T-helper 2 cell treated with Interferon-gamma antibody and Interleukin-4, amounts not matched to agents 100 ng/mL and 5 ng/mL, for 36 hours (primary cell): Measurements from ENCODE around the gene AGAP3. TPM values are rescaled to one million over a fixed set of nuclear protein-coding genes. Genes with fewer than 3 reads are reported as not detected.

ENCODE experiments used
- intact Hi-C: fragments of 100-400 bp; cut with micrococcal nuclease; formaldehyde crosslinking; loops from one replicate; pipeline ENCODE4 v1.15.1; 2023
- total RNA-seq: library from RNA; stranded (reverse); gene quantifications from 2 replicates; pipeline ENCODE4 v1.2.3, GENCODE V29; 2022

Gene AGAP3
- total RNA-seq, 1 donor from 2014 or later, result 29.3 TPM

- intact Hi-C loops, result loop anchor here (1.0 to 5.0 kb wide), 7 partner anchors 22 to 175 kb away; partner anchors contain the start of genes ABCB8, ABCF2, CHPF2 and FASTK
Measured at GRCh38 chr7:151057989-151058780, 28.1 kb upstream of the AGAP3 start.

DNA sequence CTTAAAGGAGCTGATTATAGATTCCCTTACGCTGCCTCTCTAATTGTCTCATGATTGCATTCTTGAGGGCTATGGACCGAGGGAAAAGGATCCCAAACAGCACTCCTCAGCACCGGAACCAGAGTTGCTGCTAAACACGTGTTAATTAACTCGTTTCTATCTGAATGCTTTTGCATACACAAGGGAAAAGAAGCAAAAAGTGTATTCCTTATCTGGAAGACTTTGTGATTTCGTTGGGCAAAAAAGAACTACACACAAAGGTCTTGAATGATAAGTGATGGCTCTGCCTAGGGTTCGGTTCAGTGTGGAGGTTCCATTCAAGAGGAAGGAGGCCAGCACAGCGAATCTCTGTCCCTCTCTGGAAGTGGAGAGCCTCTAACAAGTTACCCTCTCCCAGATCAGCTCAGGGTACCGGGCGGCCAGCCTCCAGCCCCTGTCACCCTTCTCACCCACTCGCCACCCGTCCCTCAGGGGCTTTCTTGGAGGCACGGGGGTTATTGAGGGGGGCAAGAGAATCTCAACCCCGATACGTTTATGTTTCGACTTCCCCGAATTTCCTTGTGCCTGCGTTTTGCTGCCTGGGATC is 27.4 kb upstream of the AGAP3 start:
- intact Hi-C loops, result loop anchor here (1.0 to 5.0 kb wide), 6 partner anchors 21 to 174 kb away; partner anchors contain the start of genes ABCB8, CHPF2 and FASTK

DNA sequence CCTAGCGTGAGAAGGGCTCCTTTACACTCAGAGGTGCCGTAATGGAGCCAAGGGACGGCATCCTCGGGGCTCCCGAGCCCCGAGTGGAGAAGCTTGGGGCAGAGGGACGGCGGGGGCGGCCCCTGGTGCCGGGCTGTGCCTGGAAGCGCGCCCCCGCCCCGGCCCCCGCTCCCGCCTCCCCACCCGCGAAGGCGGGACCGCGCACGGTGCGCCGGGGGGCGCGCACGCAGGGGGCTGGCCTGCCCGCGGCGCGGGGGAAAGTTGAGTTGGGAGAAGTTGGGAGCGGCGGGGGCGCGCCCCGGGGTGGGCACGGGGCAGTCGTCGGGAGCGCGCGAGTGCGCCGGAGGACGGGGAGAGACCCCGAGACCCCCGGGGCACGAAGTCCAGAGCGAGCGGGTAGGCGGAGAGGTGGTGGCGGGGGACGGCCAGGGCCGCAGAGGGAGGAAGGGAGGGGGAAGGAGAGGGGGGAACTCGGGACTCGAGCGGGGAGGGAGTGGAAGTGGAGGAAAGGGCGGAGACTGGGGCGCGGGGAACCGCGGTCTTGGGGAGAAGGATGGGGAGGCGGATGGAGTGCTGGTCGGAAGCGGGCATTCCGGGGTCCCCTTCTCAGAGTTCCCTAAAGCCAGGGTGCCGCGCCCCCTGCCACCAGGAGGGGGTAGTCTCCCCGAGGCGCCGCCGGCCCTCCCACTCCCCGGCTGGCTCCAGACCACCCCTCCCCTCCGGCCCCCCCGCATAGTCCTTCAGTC is 26.7 kb upstream of the AGAP3 start, which contains the start of gene SLC4A2:
Gene SLC4A2 (plus strand): TSS at position 223 of the 746 bp plus-strand sequence. CDS start 2,399 bp downstream, outside the sequence.
- intact Hi-C loops, result loop anchor here (2.0 to 5.0 kb wide), 3 partner anchors 47 to 173 kb away; partner anchors contain the start of gene CHPF2

DNA sequence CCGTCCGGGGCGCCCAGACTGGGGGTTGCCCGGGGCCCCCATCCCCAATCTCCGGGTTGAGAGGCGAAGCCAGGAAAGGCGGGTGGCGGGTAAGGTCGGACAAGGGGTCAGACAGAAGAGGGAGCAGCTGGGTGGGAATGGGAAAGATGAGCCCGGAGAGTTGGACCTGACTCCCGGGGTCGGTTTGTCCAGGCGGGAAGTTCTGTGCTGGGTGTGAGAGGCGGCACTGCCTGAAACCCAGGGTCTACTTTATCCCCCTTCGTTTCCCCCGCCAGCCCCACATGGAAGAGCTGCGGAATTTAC is 26.2 kb upstream of the AGAP3 start:
- intact Hi-C loops, result no loop called here

DNA sequence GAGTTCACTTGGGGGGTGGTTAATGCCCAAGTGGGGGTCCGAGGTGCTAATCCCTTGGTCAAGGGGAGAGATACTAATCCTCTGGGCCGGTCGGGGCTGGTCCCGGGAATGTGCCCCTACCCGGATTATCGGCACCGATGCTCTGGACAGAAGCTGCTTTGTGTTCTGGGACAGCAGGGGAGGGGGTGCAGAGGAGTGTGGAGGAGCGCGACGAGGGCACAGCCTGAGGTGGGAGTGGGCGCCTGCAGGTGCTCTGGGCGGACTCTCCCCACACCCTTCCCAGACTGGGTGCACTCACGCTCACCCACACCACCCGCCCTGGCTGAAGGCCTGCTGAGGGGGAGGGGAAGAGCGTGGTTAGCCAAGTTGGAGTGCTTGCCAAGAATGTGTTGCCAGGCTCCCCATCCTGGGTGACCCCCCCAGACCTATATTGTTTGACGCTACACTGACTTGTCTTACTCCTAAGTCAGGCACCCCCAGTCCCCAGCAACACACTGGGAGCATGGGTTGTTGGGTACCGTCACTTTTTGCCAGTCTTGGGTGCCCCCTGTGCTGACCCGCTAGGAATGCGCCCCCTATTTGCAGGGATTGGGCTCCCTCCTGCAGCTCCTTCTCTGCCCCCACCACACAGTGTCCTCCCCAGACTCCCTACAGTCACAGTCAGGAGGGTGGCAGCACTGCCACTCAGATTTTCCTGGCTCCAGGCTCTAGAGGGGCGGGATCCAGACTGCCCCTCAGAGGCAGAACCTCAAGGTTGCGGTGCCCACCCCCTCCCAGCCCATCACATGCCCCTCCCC is 25.7 kb upstream of the AGAP3 start:
- intact Hi-C loops, result no loop called here

- intact Hi-C loops, result no loop called here
Measured at GRCh38 chr7:151061213-151062110, 24.8 kb upstream of the AGAP3 start.

DNA sequence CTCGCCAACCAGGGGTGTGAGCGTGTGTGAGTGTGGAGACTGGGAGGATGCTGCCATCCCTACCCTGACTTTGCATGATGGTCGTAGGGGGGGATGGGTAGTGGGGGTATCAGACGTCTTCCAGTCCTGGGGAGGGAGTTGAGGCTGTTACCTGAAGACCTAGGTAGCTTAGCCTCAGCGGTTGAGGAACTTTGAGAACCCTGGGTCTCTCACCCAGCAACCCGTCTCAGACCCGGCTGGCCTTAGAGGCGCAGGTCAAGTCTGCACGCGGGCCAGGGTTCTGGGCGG is 24.2 kb upstream of the AGAP3 start:
- intact Hi-C loops, result no loop called here

GRCh38 chr7:151062399-151063211 is 23.7 kb upstream of the AGAP3 start:
- intact Hi-C loops, result no loop called here

DNA sequence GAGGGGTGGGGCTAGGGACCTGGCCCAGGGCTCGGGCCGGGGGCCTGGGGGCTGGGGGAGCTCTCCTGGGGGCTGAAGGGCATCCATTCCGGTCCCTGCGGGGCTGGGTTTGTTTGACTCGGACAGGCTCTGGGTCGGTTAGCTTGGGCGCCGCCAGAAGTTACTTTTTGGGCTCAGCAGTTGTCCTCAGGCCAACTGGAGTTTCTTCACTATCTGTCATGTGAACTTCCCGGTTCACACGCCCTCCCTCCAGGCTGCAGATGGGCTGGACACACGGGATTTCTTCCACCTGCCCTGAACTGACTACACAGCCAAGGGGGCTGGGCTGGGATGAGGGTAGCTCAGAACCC is 23.1 kb upstream of the AGAP3 start:
- intact Hi-C loops, result no loop called here

GRCh38 chr7:151064454-151064853 is 21.8 kb upstream of the AGAP3 start:
- intact Hi-C loops, result no loop called here

DNA sequence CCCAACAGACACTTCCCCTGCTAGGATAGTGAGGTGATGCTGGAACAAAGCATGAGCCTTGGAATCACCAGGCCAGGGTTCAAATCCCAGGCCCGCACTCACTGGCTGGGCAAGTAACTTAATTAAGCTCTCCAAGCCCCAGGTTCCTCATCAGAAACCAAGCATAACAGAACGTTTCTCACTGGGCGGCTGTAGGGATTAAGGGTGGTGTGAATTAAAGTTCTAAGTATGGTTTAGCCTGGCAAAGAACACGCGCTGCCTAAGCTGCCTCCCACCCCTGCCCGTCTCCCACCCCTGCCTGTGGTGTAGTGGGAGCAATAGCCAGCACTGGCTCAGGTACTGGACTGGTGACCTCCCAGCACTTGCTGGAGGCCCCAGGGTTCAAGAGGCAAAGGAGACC is 21.3 kb upstream of the AGAP3 start:
- intact Hi-C loops, result no loop called here

GRCh38 chr7:151065516-151065915 is 20.8 kb upstream of the AGAP3 start:
- intact Hi-C loops, result no loop called here

DNA sequence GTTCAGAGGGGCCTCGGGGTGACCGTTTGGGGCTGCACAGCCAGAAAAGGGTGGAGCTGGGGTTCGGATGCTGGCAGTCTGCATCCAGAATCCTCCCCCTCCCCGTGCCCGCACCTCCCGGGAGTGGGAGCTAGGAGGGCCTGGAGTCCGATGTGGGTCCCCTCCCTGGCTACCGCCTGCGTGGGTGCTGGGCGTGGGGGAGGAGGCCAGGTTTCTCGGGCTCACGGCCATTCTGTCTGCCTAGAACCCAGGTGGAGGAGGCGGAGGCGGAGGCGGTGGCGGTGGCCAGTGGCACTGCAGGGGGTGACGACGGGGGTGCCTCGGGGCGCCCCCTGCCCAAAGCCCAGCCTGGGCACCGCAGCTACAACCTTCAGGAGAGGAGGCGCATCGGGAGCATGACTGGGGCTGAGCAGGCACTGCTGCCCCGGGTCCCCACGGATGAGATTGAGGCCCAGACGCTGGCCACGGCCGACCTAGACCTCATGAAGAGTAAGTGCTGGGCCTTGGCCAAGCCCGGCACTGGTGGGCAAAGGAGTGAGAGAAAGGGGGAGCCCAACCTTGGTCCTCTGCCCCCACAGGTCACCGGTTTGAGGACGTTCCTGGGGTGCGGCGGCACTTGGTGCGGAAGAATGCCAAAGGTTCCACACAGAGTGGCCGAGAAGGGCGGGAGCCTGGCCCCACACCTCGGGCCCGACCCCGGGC is 19.9 kb upstream of the AGAP3 start:
- intact Hi-C loops, result no loop called here

DNA sequence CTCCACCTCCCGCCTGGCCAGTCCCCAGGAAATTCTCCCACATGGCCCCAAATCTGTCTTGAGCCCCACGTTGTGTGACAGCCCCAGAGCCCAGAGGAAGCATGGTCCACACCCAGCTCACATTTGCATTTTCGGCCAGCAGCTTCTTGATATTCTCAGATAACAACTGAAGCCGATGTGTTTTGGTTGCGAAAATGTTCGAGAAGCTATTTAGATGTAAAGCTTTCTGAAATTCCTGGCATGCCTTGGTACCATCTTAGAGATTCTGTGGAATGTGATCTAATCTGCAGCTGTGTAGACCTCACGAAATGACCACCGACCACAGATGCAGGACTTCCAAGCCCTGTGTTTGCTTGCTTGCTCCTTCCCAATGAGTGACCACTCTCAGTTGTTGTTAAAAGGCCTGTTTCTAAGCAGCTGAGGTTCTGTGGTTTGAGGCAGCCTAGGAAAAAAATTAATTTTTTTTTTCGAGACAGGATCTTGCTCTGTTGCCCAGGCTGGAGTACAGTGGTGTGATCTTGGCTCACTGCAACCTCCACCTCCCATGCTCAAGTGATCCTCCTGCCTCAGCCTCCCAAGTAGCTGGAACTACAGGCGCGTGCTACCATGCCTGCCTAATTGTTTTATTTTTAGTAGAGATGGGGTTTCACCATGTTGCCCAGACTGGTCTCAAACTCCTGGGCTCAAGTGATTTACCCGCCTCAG is 18.1 kb upstream of the AGAP3 start:
- intact Hi-C loops, result no loop called here

- intact Hi-C loops, result no loop called here
Measured at GRCh38 chr7:151069841-151070573, 16.3 kb upstream of the AGAP3 start.

- intact Hi-C loops, result no loop called here
Measured at GRCh38 chr7:151070574-151070960, 15.7 kb upstream of the AGAP3 start.

GRCh38 chr7:151071032-151071866 is 15.0 kb upstream of the AGAP3 start:
- intact Hi-C loops, result no loop called here
